LHCN-M2 (cell line): ENCODE results near the gene LRIG1. TPM values are rescaled to one million over a fixed set of nuclear protein-coding genes. Genes with fewer than 3 reads are reported as not detected.
A peak's percentile ranks its signal among the peaks of the same experiment; 100 is the strongest.

ENCODE experiments used
- DNase-seq: peaks from one replicate; pipeline ENCODE4 v3.0.0-alpha.2; 2012; ENCODE audit warnings: low read depth
- total RNA-seq: library from RNA; depleted of rRNA; stranded (reverse); fragments of >200 nt; gene quantifications from 2 replicates; pipeline ENCODE4 v1.2.3, GENCODE V29; 2014

Gene LRIG1
- total RNA-seq, 1 experiment from 2014 or later: 3.0 TPM

- no peak for DNase-seq
These were observed 146.8 kb downstream of the LRIG1 start for GRCh38 chr3:66354001-66354400.

- no peak for DNase-seq
These were observed 147.3 kb downstream of the LRIG1 start for GRCh38 chr3:66353530-66353929.

GRCh38 chr3:66353039-66353438, 147.8 kb downstream of the LRIG1 start:
- DNase-seq: no peak

DNA sequence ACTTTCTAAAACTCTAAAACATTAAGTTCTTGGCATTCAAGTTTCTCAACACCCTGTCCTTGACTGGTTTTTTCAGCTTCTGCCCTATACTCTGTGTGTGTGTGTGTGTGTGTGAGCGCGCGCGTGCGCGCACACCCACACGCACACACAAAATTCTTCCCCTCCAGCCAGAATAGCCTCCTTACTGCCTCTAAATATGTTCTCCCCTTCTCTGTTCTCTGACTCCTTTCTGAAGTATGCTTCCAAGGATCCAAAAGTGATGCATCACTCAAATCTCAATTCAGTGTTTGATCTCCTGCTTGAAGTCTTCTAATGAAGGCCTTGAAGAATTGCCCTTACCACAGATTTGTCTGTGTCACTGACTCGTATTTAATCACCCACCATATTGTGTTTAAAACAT, 150.2 kb downstream of the LRIG1 start:
- no peak for DNase-seq

GRCh38 chr3:66348704-66349103, 152.1 kb downstream of the LRIG1 start:
- peak; percentile 49 for DNase-seq

DNA sequence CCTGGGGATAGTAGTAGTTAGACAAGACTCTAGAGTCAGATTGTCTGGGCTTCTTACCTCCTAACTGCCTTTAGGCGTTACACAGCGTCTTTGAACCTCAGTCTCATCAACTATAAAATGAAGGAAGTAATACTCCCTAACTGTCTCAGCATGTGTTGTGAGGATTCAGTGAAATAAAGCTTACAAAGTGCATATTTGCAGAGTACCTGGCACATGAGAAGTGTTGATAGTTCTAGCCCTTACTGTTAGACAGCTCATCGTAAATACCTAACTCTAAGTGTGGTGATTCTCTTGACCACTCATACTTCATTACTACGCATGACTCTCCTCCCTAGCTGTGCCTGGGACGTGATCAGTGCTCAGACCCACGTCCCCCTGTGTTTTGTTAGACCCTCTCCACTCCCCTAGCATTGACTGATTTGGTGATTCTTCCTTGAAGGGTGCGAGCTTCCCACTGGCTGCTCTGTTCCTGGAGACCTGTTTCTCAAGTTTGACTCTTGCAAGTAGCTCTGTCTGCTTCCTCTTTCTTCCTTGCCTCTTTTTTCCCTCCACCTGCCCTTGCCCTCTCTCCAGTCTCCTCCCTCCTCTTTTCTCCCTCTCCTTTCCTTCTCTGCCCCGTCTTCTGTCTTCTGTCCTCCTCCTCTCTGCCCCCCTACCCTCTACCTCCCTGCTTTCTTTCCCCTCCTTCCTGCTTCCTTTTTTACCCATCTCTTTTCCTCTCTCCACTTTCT, 155.8 kb downstream of the LRIG1 start:
- DNase-seq: no peak

GRCh38 chr3:66344391-66344811, 156.4 kb downstream of the LRIG1 start:
- no peak for DNase-seq

DNA sequence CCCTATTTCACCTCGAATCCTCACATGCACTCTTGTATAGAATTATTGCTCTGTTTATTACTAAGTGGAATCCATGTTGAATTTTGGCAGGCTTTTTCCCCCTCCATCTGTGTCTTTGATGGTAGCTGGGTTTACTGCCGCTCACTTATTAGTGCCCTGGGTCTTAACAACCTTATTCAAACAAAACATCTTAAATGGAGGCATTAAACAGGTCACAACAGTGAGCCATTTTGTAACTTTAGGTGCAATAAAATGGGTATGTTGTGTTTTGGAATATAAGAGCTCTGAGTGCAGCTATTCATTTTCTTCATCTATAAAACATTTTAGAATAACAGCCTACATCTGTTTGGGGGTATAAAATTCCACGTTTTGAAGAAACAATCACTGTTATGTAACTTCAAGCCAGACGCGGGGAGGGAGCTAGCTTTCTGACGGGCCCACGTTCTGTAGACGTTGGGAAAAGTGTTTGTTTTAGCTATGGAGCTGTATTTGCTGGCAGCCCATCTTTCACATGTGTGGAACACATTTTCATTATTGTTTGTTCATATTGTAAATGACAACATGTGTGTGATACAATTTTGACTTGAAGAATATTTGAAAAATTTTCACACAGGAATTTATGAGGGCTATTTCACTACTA, 158.0 kb downstream of the LRIG1 start:
- no peak for DNase-seq

DNA sequence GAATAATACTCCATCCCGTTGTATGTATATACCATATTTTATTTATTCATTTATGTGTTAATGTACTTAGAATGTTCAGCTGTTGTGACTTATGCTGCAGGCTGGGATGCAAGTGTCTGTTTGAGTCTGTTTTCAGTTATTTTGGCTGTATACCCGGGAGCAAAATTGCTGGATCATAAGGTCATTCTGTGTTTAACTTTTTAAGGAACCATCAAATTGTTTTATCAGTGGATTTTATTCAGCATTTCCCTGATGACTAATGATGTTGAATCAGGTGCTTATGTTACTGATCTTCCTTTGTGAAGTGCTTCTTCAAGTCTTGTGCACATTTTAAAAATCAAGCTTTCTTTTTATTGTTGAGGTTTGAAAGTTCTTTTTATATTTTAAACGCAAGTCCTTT, 161.9 kb downstream of the LRIG1 start:
- peak; percentile 26 for DNase-seq

- DNase-seq: no peak
These were observed 164.5 kb downstream of the LRIG1 start for GRCh38 chr3:66336333-66336766.

DNA sequence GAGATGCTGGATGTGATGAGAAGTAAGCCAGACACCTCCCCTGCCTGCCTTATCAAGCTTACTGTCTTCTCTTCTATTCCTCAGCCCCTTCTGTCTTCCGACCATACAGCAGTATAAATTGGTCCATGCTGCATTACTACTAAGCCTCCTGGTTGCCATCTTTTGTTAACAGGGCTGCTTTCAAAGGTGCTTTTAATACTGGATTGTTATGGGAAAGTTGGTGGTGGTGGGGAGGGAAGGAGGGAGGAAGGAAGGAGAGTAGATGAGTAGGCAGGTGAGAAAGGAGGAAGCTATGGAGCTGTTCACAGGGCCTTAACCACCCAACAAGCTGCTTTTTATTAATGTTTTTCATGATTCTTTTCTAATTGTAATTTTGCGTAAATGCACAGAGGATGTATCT, 165.2 kb downstream of the LRIG1 start:
- DNase-seq: no peak
